K562 (cell line): Measurements from ENCODE around the gene ERCC2.

Source experiments
- ZNF696 ChIP-seq: fragments of 250-450 bp; sonication (Bioruptor Pico); conservative IDR thresholded peaks from 2 replicates; pipeline ENCODE4 v1.4.0; 2020; ENCODE audit warnings: mild to moderate bottlenecking, moderate library complexity
- ZZZ3 ChIP-seq: fragments of 450-650 bp; IDR thresholded peaks from 2 replicates; pipeline ENCODE4 v1.6.1; 2016; ENCODE audit warnings: antibody characterized with exemption, mild to moderate bottlenecking, moderate library complexity
- TF ChIP-seq, protein P1 (sequence below), 3 experiments: IDR thresholded peaks in 2 of 3; conservative IDR thresholded peaks in 1 of 3; 2 replicates each; pipeline ENCODE4 v1.5.1; 2011 to 2012; ENCODE audit warnings: low read length in 3 of 3, mild to moderate bottlenecking in 3 of 3, control low read depth in 2 of 3, improper control_type of control experiment in 1 of 3, inconsistent platforms in 1 of 3, low read depth in 1 of 3, mixed read lengths in 1 of 3, moderate library complexity in 1 of 3; ENCODE audit not compliant: insufficient read depth in 2 of 3
- TF ChIP-seq, protein P2 (sequence below), 2 experiments: fragments of 450-650 bp; conservative IDR thresholded peaks; 2 replicates each; pipeline ENCODE4 v1.6.1; 2017; ENCODE audit warnings: mild to moderate bottlenecking in 2 of 2, moderate library complexity in 2 of 2

DNA sequence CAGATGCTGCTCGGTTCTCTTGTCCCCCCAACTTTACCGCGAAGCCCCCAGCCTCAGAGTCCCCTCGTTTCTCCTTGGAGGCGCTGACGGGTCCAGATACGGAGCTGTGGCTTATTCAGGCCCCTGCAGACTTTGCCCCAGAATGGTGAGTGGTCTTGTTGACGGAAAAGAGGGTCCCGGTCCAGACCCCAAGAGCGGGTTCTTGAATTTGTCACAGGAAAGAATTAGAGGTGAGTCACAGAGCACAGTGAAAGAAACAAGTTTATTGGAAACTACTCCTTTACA, 36.7 kb upstream of the ERCC2 start:
- TF ChIP-seq, protein P1, sequence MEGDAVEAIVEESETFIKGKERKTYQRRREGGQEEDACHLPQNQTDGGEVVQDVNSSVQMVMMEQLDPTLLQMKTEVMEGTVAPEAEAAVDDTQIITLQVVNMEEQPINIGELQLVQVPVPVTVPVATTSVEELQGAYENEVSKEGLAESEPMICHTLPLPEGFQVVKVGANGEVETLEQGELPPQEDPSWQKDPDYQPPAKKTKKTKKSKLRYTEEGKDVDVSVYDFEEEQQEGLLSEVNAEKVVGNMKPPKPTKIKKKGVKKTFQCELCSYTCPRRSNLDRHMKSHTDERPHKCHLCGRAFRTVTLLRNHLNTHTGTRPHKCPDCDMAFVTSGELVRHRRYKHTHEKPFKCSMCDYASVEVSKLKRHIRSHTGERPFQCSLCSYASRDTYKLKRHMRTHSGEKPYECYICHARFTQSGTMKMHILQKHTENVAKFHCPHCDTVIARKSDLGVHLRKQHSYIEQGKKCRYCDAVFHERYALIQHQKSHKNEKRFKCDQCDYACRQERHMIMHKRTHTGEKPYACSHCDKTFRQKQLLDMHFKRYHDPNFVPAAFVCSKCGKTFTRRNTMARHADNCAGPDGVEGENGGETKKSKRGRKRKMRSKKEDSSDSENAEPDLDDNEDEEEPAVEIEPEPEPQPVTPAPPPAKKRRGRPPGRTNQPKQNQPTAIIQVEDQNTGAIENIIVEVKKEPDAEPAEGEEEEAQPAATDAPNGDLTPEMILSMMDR (IDR thresholded peaks at IDR 0.05 in 2 of 3, conservative IDR thresholded peaks at IDR 0.05 in 1 of 3; ENCODE audit: insufficient read depth in 2 of 3, low read depth in 1 of 3, low read length in 3 of 3), result no peak
- TF ChIP-seq ZZZ3, result no peak
- no peak for TF ChIP-seq ZNF696 (CRISPR knock-in tag)
- TF ChIP-seq, protein P2, sequence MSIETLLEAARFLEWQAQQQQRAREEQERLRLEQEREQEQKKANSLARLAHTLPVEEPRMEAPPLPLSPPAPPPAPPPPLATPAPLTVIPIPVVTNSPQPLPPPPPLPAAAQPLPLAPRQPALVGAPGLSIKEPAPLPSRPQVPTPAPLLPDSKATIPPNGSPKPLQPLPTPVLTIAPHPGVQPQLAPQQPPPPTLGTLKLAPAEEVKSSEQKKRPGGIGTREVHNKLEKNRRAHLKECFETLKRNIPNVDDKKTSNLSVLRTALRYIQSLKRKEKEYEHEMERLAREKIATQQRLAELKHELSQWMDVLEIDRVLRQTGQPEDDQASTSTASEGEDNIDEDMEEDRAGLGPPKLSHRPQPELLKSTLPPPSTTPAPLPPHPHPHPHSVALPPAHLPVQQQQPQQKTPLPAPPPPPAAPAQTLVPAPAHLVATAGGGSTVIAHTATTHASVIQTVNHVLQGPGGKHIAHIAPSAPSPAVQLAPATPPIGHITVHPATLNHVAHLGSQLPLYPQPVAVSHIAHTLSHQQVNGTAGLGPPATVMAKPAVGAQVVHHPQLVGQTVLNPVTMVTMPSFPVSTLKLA (conservative IDR thresholded peaks at IDR 0.05), result no peak
